Measurements from ENCODE around the gene SCAMP5.

SCAMP5 gene

DNA sequence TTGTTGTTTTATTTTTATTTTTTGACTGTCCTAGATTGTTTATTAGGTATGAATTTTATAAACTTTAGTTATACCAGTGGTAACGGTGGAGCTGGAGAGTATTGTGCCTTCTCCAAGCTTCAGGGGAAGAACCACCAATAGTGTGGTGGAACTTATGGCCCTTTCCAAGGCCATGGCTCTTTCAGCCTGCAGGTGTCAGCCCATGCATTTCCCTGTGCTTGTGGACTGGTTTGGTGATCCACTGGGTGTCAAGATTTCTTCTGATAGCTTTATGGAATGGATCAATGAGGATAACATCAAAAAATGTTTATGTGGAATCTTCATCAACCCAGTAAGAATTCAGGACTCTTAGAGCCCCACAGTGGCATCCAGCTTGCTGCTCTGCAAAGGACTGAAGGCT is 19.2 kb upstream of the SCAMP5 start:
- H3K4me3 ChIP-seq (ENCODE audit: low read depth, low read length): no peak overlapping the region
- no peak for TF ChIP-seq CTCF (IDR thresholded peaks at IDR 0.05; ENCODE audit: borderline replicate concordance, insufficient read depth, low read depth, low read length)

GRCh38 chr15:74977599-74977998 is 17.8 kb upstream of the SCAMP5 start:
- TF ChIP-seq CTCF (IDR thresholded peaks at IDR 0.05; ENCODE audit: borderline replicate concordance, insufficient read depth, low read depth, low read length): no peak
- no peak overlapping the region for H3K4me3 ChIP-seq (ENCODE audit: low read depth, low read length)

DNA sequence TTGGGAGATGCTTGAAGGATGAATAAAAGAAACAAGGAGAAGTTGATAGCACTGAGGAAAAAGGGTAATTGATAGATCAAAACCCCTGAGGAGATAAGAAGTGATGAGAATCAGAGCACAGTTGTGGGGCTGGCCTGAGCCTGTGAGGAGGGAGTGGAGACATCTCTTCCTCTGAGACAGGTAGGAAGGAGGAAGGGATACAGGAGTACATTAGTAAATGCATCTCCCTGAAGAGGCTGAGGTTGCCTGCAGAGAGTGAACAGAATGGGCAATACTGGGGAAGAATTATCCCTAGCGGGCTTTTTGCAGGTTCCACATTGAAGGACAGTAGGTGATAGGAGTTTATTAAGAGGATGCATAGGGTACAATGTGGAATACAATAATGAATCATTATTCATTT is 17.3 kb upstream of the SCAMP5 start:
- TF ChIP-seq CTCF (IDR thresholded peaks at IDR 0.05; ENCODE audit: borderline replicate concordance, insufficient read depth, low read depth, low read length): no peak
- H3K4me3 ChIP-seq (ENCODE audit: low read depth, low read length): no peak overlapping the region

DNA sequence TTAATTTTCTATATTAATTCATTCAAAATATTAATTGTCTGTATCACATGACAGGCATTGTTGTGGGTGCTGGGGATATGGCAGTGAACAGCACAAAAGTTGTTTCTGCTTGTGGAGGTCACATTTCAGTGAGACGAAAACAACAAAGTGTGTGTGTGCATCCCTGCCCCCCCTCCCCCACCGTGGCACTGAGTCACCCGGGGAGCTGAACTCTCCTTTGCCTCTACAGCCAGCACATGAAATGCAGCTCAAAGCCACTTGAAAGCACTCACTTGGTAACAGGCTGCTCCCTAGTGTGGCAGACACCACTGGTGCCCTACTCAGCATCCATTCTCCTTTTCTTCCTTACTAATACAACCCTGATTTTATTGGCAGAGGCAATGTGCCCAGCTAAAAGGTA is 16.9 kb upstream of the SCAMP5 start:
- TF ChIP-seq CTCF (IDR thresholded peaks at IDR 0.05; ENCODE audit: borderline replicate concordance, insufficient read depth, low read depth, low read length): no peak
- H3K4me3 ChIP-seq (ENCODE audit: low read depth, low read length): no peak overlapping the region

DNA sequence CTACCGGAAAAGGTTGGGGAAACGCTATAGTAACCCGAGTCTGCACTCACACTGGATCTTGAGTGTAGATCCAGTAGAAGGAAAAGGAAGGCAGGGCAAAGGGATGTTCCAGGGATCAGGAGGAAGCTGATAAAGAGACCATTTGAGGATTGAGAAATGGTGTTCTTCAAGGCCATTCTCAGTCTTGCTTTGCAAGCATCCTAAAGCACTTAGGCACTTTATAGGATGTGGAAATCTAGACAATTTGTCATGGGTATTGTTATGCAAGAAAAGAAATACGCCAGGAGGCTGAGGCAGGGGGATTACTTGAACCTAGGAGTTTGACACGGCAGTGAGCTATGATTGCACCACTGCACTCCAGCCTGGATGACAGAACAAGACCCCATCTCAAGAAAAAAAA is 13.2 kb upstream of the SCAMP5 start:
- no peak for TF ChIP-seq CTCF (IDR thresholded peaks at IDR 0.05; ENCODE audit: borderline replicate concordance, insufficient read depth, low read depth, low read length)
- no peak overlapping the region for H3K4me3 ChIP-seq (ENCODE audit: low read depth, low read length)

GRCh38 chr15:74983725-74984231 is 11.6 kb upstream of the SCAMP5 start:
- H3K4me3 ChIP-seq (ENCODE audit: low read depth, low read length): no peak overlapping the region
- TF ChIP-seq CTCF (IDR thresholded peaks at IDR 0.05; ENCODE audit: borderline replicate concordance, insufficient read depth, low read depth, low read length): no peak

DNA sequence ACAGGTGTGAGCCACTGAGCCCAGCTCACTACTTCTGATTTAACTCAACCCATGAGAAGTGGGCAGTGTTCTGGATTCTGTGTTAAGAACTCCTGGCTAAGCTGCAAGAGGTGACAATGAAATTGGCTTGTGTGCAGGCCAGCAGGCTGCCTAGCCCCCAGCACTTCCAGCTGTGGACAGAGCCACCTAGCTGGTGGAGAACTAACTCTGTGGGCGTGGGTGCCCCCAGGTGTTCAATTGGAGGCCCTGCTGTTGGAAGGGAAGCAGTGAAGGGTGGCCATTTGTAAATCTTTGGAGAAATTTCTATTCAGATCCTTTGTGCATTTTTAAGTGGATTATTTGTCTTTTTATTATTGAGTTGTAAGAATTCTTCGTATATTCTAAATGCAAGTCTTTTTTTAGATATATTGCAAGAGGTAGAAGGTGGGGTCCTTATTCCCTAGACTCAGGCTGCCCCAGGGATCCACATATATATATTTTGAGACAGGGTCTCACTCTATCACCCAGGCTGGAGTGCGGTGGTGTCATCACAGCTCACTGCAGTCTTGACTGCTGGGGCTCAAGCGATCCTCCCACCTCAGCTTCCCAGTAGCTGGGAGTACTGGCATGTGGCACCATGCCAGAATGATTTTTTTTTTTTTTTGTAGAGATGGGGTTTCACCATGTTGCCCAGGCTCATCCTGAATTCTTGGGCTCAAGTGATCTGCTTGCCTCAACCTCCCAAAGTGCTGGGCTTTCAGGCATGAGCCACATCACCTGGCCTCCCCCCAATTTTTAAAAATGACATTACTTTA is 7.2 kb upstream of the SCAMP5 start:
- TF ChIP-seq CTCF (IDR thresholded peaks at IDR 0.05; ENCODE audit: borderline replicate concordance, insufficient read depth, low read depth, low read length): peak; percentile 40; the same call in 1 of the 2 replicates

More for the DNA sequence above, 7.2 kb upstream of the SCAMP5 start:
- H3K4me3 ChIP-seq (ENCODE audit: low read depth, low read length): no peak overlapping the region

Data from GM12875 (cell line).